ENCODE results near the gene TBC1D14. TPM values are rescaled to one million over a fixed set of nuclear protein-coding genes. Genes with fewer than 3 reads are reported as not detected.

Gene TBC1D14
- total and polyA plus RNA-seq, 9 of the 15 experiments (the other 6 are each of a cell fraction or from before 2014, with no cell fraction given) = 2.1 to 59.6 (median 44.8) TPM

DNA sequence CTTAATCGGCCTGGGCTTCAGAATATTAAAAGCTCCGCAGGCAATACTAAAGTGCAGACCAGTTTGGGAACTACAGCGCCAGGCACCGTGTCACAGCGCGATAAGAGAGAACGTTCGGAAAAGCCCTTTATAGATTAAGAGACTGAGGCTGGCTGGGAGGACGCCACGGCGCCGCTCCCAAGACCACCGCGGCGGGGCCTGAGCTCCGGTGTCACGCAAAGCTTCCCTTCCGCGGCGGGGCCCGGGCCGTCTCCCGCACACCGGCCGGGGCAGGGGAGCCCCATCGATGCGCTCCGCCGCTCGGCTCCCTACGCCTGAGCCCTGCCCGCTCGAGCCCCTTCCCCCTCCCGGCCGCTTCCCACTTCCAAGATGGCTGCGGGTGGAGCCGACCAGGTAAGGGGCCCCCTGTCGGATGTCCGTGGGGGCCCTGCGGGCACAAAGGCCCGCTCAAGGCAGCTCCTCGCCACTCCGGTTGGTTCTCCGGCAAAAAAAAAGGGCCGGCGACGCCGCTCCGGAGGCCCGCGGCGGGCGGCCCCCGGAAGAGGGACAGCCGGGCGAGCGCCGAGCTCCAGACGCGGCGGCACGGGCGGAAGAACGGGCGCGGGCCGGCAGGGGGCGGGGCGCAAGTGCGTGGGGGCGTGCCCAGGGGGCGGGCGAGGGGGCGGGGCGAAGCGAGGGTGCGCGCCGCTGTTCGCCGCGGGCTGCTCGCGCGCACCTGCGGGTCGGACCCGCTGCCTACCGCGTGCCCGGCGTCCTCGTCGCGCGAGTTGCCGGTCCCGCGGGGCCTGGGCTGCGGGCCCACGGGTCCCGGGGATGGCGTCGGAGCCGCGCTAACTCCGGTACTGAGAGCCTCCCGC lies at the start of gene TBC1D14 (continued):
- TF ChIP-seq RBM14 (IDR thresholded peaks at IDR 0.05; ENCODE audit: borderline replicate concordance, insufficient read depth, low read depth, low read length) = 0 out of 2 replicates have a peak, but pooled peaks have one; percentile 53
- TF ChIP-seq, protein P1, sequence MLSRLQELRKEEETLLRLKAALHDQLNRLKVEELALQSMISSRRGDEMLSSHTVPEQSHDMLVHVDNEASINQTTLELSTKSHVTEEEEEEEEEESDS (CRISPR knock-in tag; IDR thresholded peaks at IDR 0.05) = no peak
- TF ChIP-seq FOXM1 (IDR thresholded peaks at IDR 0.05; ENCODE audit: low read depth) = peak; percentile 54; the same call in 1 of the 2 replicates
- TF ChIP-seq FOXM1 (CRISPR knock-in tag; IDR thresholded peaks at IDR 0.05; ENCODE audit: low read depth) = no peak
- TF ChIP-seq, protein P2, sequence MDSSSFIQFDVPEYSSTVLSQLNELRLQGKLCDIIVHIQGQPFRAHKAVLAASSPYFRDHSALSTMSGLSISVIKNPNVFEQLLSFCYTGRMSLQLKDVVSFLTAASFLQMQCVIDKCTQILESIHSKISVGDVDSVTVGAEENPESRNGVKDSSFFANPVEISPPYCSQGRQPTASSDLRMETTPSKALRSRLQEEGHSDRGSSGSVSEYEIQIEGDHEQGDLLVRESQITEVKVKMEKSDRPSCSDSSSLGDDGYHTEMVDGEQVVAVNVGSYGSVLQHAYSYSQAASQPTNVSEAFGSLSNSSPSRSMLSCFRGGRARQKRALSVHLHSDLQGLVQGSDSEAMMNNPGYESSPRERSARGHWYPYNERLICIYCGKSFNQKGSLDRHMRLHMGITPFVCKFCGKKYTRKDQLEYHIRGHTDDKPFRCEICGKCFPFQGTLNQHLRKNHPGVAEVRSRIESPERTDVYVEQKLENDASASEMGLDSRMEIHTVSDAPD (CRISPR knock-in tag; IDR thresholded peaks at IDR 0.05) = no peak
- no peak for TF ChIP-seq ZNF124 (CRISPR knock-in tag; IDR thresholded peaks at IDR 0.05)
- TF ChIP-seq KLF16 (IDR thresholded peaks at IDR 0.05) = no peak
- 0 out of 2 replicates have a peak, but pooled peaks have one; percentile 59 for TF ChIP-seq SMARCA4 (IDR thresholded peaks at IDR 0.05)
- TF ChIP-seq CREM (IDR thresholded peaks at IDR 0.05; ENCODE audit: low read depth) = peak; percentile 52
- no peak for TF ChIP-seq PTTG1 (tag; IDR thresholded peaks at IDR 0.05; ENCODE audit: low read depth)
- no peak for TF ChIP-seq ZBED1 (IDR thresholded peaks at IDR 0.05)
- TF ChIP-seq CXXC5 (CRISPR knock-in tag; IDR thresholded peaks at IDR 0.05) = peak; percentile 98
- TF ChIP-seq FIP1L1 (IDR thresholded peaks at IDR 0.05; ENCODE audit: low read depth, low read length, poor library complexity, severe bottlenecking) = peak; percentile 91
- TF ChIP-seq ZFX (CRISPR knock-in tag; IDR thresholded peaks at IDR 0.05) = peak; percentile 83
- 0 out of 2 replicates have a peak, but pooled peaks have one; percentile 50 for TF ChIP-seq NR2F6 (CRISPR knock-in tag; IDR thresholded peaks at IDR 0.05)
- 0 out of 2 replicates have a peak, but pooled peaks have one; percentile 27 for TF ChIP-seq EP300 (IDR thresholded peaks at IDR 0.05; ENCODE audit: low read length)
- no peak for TF ChIP-seq ZNF174 (CRISPR knock-in tag; IDR thresholded peaks at IDR 0.05)
- TF ChIP-seq ETS2 (tag; IDR thresholded peaks at IDR 0.05; ENCODE audit: borderline replicate concordance, poor library complexity, severe bottlenecking) = no peak
- no peak for TF ChIP-seq KAT7 (CRISPR knock-in tag; IDR thresholded peaks at IDR 0.05; ENCODE audit: borderline replicate concordance)
- TF ChIP-seq, protein P3, sequence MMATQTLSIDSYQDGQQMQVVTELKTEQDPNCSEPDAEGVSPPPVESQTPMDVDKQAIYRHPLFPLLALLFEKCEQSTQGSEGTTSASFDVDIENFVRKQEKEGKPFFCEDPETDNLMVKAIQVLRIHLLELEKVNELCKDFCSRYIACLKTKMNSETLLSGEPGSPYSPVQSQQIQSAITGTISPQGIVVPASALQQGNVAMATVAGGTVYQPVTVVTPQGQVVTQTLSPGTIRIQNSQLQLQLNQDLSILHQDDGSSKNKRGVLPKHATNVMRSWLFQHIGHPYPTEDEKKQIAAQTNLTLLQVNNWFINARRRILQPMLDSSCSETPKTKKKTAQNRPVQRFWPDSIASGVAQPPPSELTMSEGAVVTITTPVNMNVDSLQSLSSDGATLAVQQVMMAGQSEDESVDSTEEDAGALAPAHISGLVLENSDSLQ (IDR thresholded peaks at IDR 0.05) = no peak
- no peak for TF ChIP-seq ZNF586 (CRISPR knock-in tag; conservative IDR thresholded peaks at IDR 0.05)
- TF ChIP-seq, protein P4, sequence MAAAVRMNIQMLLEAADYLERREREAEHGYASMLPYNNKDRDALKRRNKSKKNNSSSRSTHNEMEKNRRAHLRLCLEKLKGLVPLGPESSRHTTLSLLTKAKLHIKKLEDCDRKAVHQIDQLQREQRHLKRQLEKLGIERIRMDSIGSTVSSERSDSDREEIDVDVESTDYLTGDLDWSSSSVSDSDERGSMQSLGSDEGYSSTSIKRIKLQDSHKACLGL (CRISPR knock-in tag; IDR thresholded peaks at IDR 0.05; ENCODE audit: borderline replicate concordance, poor library complexity, severe bottlenecking) = no peak
- no peak for TF ChIP-seq ETV6 (IDR thresholded peaks at IDR 0.05; ENCODE audit: borderline replicate concordance in 1 of 2, low read depth in 2 of 2, low read length in 1 of 2)
- TF ChIP-seq ETV6 (CRISPR knock-in tag; IDR thresholded peaks at IDR 0.05; ENCODE audit: borderline replicate concordance) = no peak
- TF ChIP-seq, protein P5, sequence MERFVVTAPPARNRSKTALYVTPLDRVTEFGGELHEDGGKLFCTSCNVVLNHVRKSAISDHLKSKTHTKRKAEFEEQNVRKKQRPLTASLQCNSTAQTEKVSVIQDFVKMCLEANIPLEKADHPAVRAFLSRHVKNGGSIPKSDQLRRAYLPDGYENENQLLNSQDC (CRISPR knock-in tag; IDR thresholded peaks at IDR 0.05) = no peak
- TF ChIP-seq ELF1 (tag; IDR thresholded peaks at IDR 0.05) = peak; percentile 99

Measured in K562 (cell line).